ENCODE results near the gene AKAP7.
A peak's percentile ranks its signal among the peaks of the same experiment; 100 is the strongest.

AKAP7 gene

DNA sequence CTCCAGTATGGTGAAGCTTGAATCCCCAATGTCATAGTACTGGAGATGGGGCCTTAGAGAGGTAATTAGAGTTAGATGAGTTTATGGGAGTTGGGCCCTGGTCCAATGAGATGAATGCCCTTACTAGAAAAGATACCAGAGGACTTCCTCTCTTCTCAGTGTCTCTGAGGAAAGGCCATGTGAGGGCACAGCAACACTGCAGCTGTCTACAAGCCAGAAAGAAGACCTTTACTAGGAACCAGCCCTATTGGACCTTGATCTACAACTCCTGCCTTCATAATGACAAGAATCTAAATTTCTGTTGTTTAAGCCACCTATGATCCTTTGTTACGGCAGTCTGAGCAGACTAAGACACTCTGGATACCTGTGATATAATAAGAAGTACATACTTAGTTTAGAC, 31.4 kb upstream of the AKAP7 start:
- Histone ChIP-seq H3K4me3 (ENCODE audit: insufficient read length, low read depth) (no peak overlapping the region), H3K36me3 (ENCODE audit: insufficient read depth, insufficient read length, low read length) (no peaks in the 10 kb centered on the region), H3K9ac (ENCODE audit: insufficient read length, low read depth) (no peak overlapping the region), H3K4me1 (ENCODE audit: insufficient read depth, insufficient read length) (no peaks in the 10 kb centered on the region), H3K27me3 (ENCODE audit: insufficient read depth, insufficient read length) (no peaks in the 10 kb centered on the region), H3K9me3 (ENCODE audit: insufficient read depth, low read length) (no peaks in the 10 kb centered on the region)
- TF ChIP-seq YY1 (IDR thresholded peaks at IDR 0.05; ENCODE audit: insufficient read depth, insufficient read length) (no peak), SUZ12 (IDR thresholded peaks at IDR 0.05; ENCODE audit: extremely low read depth, insufficient read depth, insufficient read length) (no peak), ZNF274 (IDR thresholded peaks at IDR 0.05; ENCODE audit: low read depth, low read length) (no peak)
- DNase-seq (ENCODE audit: low read depth, low spot score): no peak

DNA sequence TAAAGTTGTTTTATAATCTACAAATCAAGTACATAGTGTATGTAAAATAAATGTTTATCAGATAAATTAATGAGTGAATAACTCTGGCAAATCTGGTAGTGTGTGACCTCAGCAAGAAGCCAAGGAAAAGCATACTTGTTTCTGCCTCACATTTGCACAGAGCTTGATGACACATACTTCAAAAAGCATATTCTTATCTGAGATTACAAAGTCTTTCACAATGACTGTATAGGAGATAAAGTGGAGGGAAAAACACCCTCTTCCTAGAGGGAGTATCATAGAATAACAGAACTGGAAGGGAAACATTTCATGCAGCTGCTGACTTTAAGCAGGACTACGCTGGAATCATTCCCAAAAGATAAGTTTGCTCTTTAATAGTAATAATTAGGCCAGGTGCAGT, 28.1 kb upstream of the AKAP7 start:
- no peak overlapping the region for H3K4me3 ChIP-seq (ENCODE audit: insufficient read length, low read depth)
- TF ChIP-seq SUZ12 (IDR thresholded peaks at IDR 0.05; ENCODE audit: extremely low read depth, insufficient read depth, insufficient read length) (no peak), YY1 (IDR thresholded peaks at IDR 0.05; ENCODE audit: insufficient read depth, insufficient read length) (no peak), ZNF274 (IDR thresholded peaks at IDR 0.05; ENCODE audit: low read depth, low read length) (no peak)
- no peaks in the 10 kb centered on the region for H3K36me3 ChIP-seq (ENCODE audit: insufficient read depth, insufficient read length, low read length)
- no peak for DNase-seq (ENCODE audit: low read depth, low spot score)
- no peaks in the 10 kb centered on the region for H3K4me1 ChIP-seq (ENCODE audit: insufficient read depth, insufficient read length)
- H3K9me3 ChIP-seq (ENCODE audit: insufficient read depth, low read length): no peaks in the 10 kb centered on the region
- no peaks in the 10 kb centered on the region for H3K27me3 ChIP-seq (ENCODE audit: insufficient read depth, insufficient read length)
- no peak overlapping the region for H3K9ac ChIP-seq (ENCODE audit: insufficient read length, low read depth)

DNA sequence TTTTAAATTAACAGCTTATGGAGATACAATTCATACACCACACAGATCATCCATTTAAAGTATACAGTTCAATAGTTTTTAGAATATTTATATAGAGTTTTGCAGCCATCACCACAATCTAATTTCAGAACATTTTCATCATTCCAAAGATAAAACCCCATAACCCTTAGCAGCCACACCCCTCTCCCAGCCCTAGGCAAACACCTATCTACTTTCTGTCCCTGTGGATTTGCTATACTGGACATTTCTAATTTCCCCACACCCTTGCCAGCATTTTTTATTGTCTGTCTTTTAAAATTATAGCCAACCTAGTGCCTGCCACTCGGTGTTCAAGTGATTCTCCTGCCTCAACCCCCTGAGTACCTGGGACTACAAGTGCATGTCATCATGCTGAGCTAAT, 23.0 kb upstream of the AKAP7 start:
- Histone ChIP-seq H3K4me3 (ENCODE audit: insufficient read length, low read depth) (no peak overlapping the region), H3K4me1 (ENCODE audit: insufficient read depth, insufficient read length) (no peaks in the 10 kb centered on the region), H3K27me3 (ENCODE audit: insufficient read depth, insufficient read length) (no peaks in the 10 kb centered on the region), H3K36me3 (ENCODE audit: insufficient read depth, insufficient read length, low read length) (no peaks in the 10 kb centered on the region), H3K9me3 (ENCODE audit: insufficient read depth, low read length) (no peaks in the 10 kb centered on the region; the same call in 1 of the 2 replicates), H3K9ac (ENCODE audit: insufficient read length, low read depth) (no peak overlapping the region)
- DNase-seq (ENCODE audit: low read depth, low spot score): no peak
- TF ChIP-seq ZNF274 (IDR thresholded peaks at IDR 0.05; ENCODE audit: low read depth, low read length) (no peak), YY1 (IDR thresholded peaks at IDR 0.05; ENCODE audit: insufficient read depth, insufficient read length) (no peak), SUZ12 (IDR thresholded peaks at IDR 0.05; ENCODE audit: extremely low read depth, insufficient read depth, insufficient read length) (no peak)

DNA sequence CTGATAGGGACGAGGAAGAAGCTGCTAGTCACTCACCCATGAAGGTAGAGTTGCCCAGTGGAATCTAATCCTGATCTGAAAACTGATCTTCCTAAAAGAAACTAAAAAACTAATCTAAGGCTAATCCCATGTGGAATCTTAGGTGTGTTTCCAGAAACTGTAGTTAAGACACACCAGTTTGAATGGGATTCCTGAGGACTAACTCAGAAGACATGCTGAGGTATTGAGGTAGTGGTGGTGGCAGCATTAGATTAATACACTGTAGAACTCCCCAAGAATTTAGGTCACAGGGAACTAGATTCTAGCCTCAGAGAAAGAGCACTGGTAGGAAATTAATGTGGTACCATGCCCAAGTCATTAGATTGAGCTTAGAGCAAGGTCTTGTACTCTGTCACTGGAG, 19.6 kb upstream of the AKAP7 start:
- no peak overlapping the region for H3K9ac ChIP-seq (ENCODE audit: insufficient read length, low read depth)
- TF ChIP-seq YY1 (IDR thresholded peaks at IDR 0.05; ENCODE audit: insufficient read depth, insufficient read length): no peak
- no peak for TF ChIP-seq SUZ12 (IDR thresholded peaks at IDR 0.05; ENCODE audit: extremely low read depth, insufficient read depth, insufficient read length)
- TF ChIP-seq ZNF274 (IDR thresholded peaks at IDR 0.05; ENCODE audit: low read depth, low read length): no peak
- no peaks in the 10 kb centered on the region for H3K4me1 ChIP-seq (ENCODE audit: insufficient read depth, insufficient read length)
- H3K36me3 ChIP-seq (ENCODE audit: insufficient read depth, insufficient read length, low read length): no peaks in the 10 kb centered on the region
- no peaks in the 10 kb centered on the region for H3K27me3 ChIP-seq (ENCODE audit: insufficient read depth, insufficient read length)
- no peak for DNase-seq (ENCODE audit: low read depth, low spot score)
- H3K9me3 ChIP-seq (ENCODE audit: insufficient read depth, low read length): no peaks in the 10 kb centered on the region; the same call in 1 of the 2 replicates
- H3K4me3 ChIP-seq (ENCODE audit: insufficient read length, low read depth): no peak overlapping the region

DNA sequence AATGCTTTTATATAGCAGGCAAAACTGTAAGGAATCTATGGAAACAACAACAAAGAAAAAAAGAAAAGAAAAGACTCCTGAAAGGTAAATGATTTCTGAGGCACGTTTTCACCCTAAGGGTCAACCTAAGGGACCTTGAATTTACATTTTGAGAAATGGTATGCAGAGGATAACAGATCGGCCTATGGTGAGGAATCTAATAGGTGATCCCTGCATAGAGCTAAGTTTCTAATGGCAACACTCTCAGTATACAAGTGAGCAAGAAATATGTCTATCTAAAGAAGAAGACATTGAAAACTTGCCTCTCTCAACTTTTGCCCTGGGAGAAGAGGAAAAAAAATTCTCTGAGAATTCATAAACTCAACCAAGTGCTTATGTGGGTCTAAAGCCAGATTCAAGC, 18.9 kb upstream of the AKAP7 start:
- no peak overlapping the region for H3K4me3 ChIP-seq (ENCODE audit: insufficient read length, low read depth)
- H3K9me3 ChIP-seq (ENCODE audit: insufficient read depth, low read length): no peaks in the 10 kb centered on the region; the same call in 1 of the 2 replicates
- H3K9ac ChIP-seq (ENCODE audit: insufficient read length, low read depth): no peak overlapping the region
- no peaks in the 10 kb centered on the region for H3K27me3 ChIP-seq (ENCODE audit: insufficient read depth, insufficient read length)
- H3K36me3 ChIP-seq (ENCODE audit: insufficient read depth, insufficient read length, low read length): no peaks in the 10 kb centered on the region
- DNase-seq (ENCODE audit: low read depth, low spot score): no peak
- no peaks in the 10 kb centered on the region for H3K4me1 ChIP-seq (ENCODE audit: insufficient read depth, insufficient read length)
- TF ChIP-seq SUZ12 (IDR thresholded peaks at IDR 0.05; ENCODE audit: extremely low read depth, insufficient read depth, insufficient read length) (no peak), YY1 (IDR thresholded peaks at IDR 0.05; ENCODE audit: insufficient read depth, insufficient read length) (no peak), ZNF274 (IDR thresholded peaks at IDR 0.05; ENCODE audit: low read depth, low read length) (no peak)

DNA sequence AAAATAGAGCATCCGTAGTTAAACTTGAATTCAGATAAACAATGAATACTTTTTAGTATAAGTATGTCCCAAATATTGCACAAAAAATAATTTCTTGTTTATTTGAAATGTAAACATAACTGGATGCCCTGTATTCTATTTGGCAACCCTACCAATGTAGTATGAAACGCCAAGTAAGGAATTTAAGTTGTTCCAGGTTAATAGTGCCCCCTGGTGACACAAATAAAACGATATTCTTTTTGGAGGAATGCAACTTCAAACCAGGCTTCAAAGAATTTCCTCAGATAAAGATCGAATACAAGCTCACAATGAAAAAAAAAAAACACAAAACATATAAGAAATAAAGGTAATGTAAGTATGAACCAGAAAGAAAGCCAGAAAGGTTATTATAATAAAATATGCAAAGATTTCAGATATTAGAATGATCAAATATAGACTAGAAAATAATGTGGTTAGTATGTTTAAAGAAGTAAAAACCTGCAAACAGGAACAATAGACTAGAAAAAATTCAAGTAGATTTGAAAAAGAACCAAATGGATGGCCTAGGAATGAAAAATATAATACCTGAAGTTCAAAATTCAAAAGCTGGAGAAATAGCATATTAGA, 18.4 kb upstream of the AKAP7 start:
- no peaks in the 10 kb centered on the region; the same call in 1 of the 2 replicates for H3K9me3 ChIP-seq (ENCODE audit: insufficient read depth, low read length)
- TF ChIP-seq ZNF274 (IDR thresholded peaks at IDR 0.05; ENCODE audit: low read depth, low read length): no peak
- TF ChIP-seq YY1 (IDR thresholded peaks at IDR 0.05; ENCODE audit: insufficient read depth, insufficient read length): no peak
- TF ChIP-seq SUZ12 (IDR thresholded peaks at IDR 0.05; ENCODE audit: extremely low read depth, insufficient read depth, insufficient read length): no peak
- H3K4me3 ChIP-seq (ENCODE audit: insufficient read length, low read depth): no peak overlapping the region
- H3K36me3 ChIP-seq (ENCODE audit: insufficient read depth, insufficient read length, low read length): no peaks in the 10 kb centered on the region
- no peaks in the 10 kb centered on the region for H3K4me1 ChIP-seq (ENCODE audit: insufficient read depth, insufficient read length)
- H3K27me3 ChIP-seq (ENCODE audit: insufficient read depth, insufficient read length): no peaks in the 10 kb centered on the region
- H3K9ac ChIP-seq (ENCODE audit: insufficient read length, low read depth): no peak overlapping the region
- DNase-seq (ENCODE audit: low read depth, low spot score): peak; percentile 11

DNA sequence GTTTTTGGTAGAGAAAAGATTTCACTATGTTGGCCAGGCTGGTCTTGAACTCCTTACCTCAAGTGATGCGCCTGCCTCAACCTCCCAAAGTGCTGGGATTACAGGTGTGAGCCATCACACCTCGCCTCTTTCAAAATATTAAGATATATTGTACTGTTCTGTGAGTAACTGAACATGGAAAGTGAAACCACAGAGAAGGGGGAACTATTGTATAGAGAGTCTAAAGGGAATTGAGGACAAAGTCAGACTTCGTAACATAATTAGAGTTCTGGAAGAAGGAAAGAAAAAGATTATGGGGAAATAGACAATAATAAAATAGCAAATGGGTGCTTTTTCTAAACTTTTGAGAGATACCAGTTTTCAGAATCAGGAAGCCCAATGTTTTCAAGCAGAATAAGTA, 17.4 kb upstream of the AKAP7 start:
- no peaks in the 10 kb centered on the region; the same call in 1 of the 2 replicates for H3K9me3 ChIP-seq (ENCODE audit: insufficient read depth, low read length)
- TF ChIP-seq ZNF274 (IDR thresholded peaks at IDR 0.05; ENCODE audit: low read depth, low read length) (no peak), SUZ12 (IDR thresholded peaks at IDR 0.05; ENCODE audit: extremely low read depth, insufficient read depth, insufficient read length) (no peak), YY1 (IDR thresholded peaks at IDR 0.05; ENCODE audit: insufficient read depth, insufficient read length) (no peak)
- no peak overlapping the region for H3K4me3 ChIP-seq (ENCODE audit: insufficient read length, low read depth)
- no peaks in the 10 kb centered on the region for H3K27me3 ChIP-seq (ENCODE audit: insufficient read depth, insufficient read length)
- no peak overlapping the region for H3K9ac ChIP-seq (ENCODE audit: insufficient read length, low read depth)
- DNase-seq (ENCODE audit: low read depth, low spot score): no peak
- H3K36me3 ChIP-seq (ENCODE audit: insufficient read depth, insufficient read length, low read length): no peaks in the 10 kb centered on the region
- H3K4me1 ChIP-seq (ENCODE audit: insufficient read depth, insufficient read length): no peaks in the 10 kb centered on the region
